ENCODE results near the gene KLHL29. TPM values are rescaled to one million over a fixed set of nuclear protein-coding genes. Genes with fewer than 3 reads are reported as not detected.

The KLHL29 gene
- total and polyA plus RNA-seq, 2 donors (not counting 3 experiments of a cell fraction or from before 2014, with no cell fraction given) = 4.6 to 12.7 TPM

- ChIA-PET POLR2A (no interaction called here), CTCF (interaction anchor here (1.1 to 2.0 kb wide), 4 partner anchors 16 to 37 kb away, joined by 3 to 8 read pairs (median 6); no protein-coding TSS in a partner anchor)
- dilution Hi-C loops (cut with MboI; ENCODE audit: extremely low pct_ligation_motif_present, low sequenced_read_pairs) = no loop called here
- H4K20me1 ChIP-seq (replicated peaks; ENCODE audit: control insufficient read depth, extremely low read depth, insufficient read depth, low read length) = no peaks in the 10 kb centered on the region
- H3K4me1 ChIP-seq (ENCODE audit: control insufficient read depth, extremely low read depth, insufficient read depth, low read length) = peaks cover 16% of the 10 kb centered on the region
- peaks cover 0 to 8% of the 10 kb centered on the region in 2 experiments for H3K27me3 ChIP-seq (ENCODE audit: control insufficient read depth in 2 of 2, insufficient read depth in 2 of 2, low read length in 2 of 2)
- no peaks in the 10 kb centered on the region for H3K36me3 ChIP-seq (ENCODE audit: control insufficient read depth in 2 of 2, extremely low read depth in 1 of 2, insufficient read depth in 2 of 2, low read length in 2 of 2)
- peaks cover 3% of the 10 kb centered on the region for H3K79me2 ChIP-seq (ENCODE audit: control insufficient read depth, insufficient read depth, low read length)
- H3K9ac ChIP-seq (replicated peaks; ENCODE audit: extremely low read depth, insufficient read depth, low read length) = no peak overlapping the region
- no peak overlapping the region for H3K4me2 ChIP-seq (ENCODE audit: insufficient read depth, low read length)
- no peaks in the 10 kb centered on the region for H3K9me3 ChIP-seq (replicated peaks; ENCODE audit: control insufficient read depth, insufficient read depth, low read length)
- no TSS peak for BruUV-seq (replicated peaks)
- no peak overlapping the region for H2AFZ ChIP-seq (ENCODE audit: low read depth, low read length)
- no peak for FAIRE-seq
- H3K27ac ChIP-seq (ENCODE audit: insufficient read depth, low read depth, low read length) = no peak overlapping the region
- no peaks in the 10 kb centered on the region for H3K9me1 ChIP-seq (replicated peaks; ENCODE audit: control insufficient read depth, extremely low read depth, insufficient read depth, low read length)
- no peak for DNase-seq (ENCODE audit: low read depth, low spot score)
- intact Hi-C loops (cut with micrococcal nuclease) = loop anchor here (10.0 kb wide), 1 partner anchor 367 kb away; no protein-coding TSS in a partner anchor
- H3K4me3 ChIP-seq (replicated peaks in 1 of 3; ENCODE audit: insufficient read depth in 1 of 3, low read depth in 1 of 3, low read length in 3 of 3) = no peak overlapping the region
- no peak for TF ChIP-seq MAX (IDR thresholded peaks at IDR 0.05; ENCODE audit: insufficient read depth, insufficient read length)
- no peak for TF ChIP-seq FOS (IDR thresholded peaks at IDR 0.05; ENCODE audit: borderline replicate concordance, insufficient read depth, low read length)
- no peak for TF ChIP-seq GATA2 (IDR thresholded peaks at IDR 0.05; ENCODE audit: insufficient read depth, insufficient read length, low read depth, low read length)
- no peak for TF ChIP-seq POLR2AphosphoS5 (IDR thresholded peaks at IDR 0.05; ENCODE audit: insufficient read depth, low read depth, low read length)
- no peak for TF ChIP-seq EZH2 (IDR thresholded peaks at IDR 0.05; ENCODE audit: borderline replicate concordance, low read depth, low read length, severe bottlenecking)
- TF ChIP-seq JUN (IDR thresholded peaks at IDR 0.05; ENCODE audit: borderline replicate concordance, insufficient read depth, insufficient read length, low read depth) = no peak
- TF ChIP-seq CTCF (IDR thresholded peaks at IDR 0.05; ENCODE audit: extremely low read depth in 1 of 2, insufficient read depth in 1 of 2, low read depth in 1 of 2, low read length in 2 of 2) = no peak
- TF ChIP-seq POLR2A (IDR thresholded peaks at IDR 0.05; ENCODE audit: low read depth, low read length) = no peak
- TF ChIP-seq MYC (IDR thresholded peaks at IDR 0.05; ENCODE audit: low read depth, low read length) = no peak
Observed at GRCh38 chr2:23387845-23388244, 2.9 kb downstream of the KLHL29 start.

Measured in endothelial cell of umbilical vein (primary cell).